ENCODE measurements around the gene TOMM40L.

- TF ChIP-seq EZH2 (IDR thresholded peaks at IDR 0.05; ENCODE audit: low read depth) (no peak), CTCF (conservative IDR thresholded peaks at IDR 0.05) (no peak; the same call in 1 of the 2 replicates)
Measured at GRCh38 chr1:161177936-161178244, 48.0 kb upstream of the TOMM40L start.
